Measurements from ENCODE around the gene TEPSIN.

DNA sequence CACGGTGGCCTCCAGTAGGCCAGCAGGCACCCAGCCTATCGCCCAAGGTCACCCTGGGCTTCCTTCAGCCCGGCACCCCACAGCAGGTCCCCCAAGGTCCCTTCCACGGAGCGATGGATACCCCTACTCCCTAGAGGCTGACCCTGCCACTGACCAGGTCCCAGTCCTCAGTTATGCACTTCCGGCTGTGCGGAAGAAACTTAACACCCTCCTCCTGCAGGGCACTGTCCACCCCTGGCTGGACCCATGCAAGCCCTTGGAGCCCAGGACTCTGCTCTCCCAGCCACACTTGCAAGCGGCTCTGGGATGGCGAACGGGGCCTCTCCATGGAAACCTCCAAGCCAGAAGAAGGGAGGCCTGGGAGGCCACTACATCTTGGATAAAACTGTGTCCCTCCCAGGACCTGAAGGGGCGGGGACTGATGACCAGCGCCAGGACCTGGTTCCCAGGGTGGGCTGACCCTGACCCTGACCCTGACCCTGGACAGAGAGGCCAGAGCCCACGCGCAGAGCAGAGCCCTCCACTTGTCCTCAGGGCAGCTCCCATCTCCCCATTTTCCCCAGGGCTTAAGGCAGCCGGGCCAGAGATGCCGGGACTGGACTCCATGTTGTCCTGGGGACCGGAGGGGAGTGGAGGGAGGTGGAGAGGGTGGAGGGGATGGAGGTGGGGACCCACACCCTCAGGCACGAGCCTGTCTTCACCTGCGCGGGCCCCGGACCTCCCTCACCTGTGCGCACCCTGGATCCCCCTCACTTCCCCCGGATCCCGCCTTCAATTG, 16.8 kb downstream of the TEPSIN start:
- TF ChIP-seq, protein P1, sequence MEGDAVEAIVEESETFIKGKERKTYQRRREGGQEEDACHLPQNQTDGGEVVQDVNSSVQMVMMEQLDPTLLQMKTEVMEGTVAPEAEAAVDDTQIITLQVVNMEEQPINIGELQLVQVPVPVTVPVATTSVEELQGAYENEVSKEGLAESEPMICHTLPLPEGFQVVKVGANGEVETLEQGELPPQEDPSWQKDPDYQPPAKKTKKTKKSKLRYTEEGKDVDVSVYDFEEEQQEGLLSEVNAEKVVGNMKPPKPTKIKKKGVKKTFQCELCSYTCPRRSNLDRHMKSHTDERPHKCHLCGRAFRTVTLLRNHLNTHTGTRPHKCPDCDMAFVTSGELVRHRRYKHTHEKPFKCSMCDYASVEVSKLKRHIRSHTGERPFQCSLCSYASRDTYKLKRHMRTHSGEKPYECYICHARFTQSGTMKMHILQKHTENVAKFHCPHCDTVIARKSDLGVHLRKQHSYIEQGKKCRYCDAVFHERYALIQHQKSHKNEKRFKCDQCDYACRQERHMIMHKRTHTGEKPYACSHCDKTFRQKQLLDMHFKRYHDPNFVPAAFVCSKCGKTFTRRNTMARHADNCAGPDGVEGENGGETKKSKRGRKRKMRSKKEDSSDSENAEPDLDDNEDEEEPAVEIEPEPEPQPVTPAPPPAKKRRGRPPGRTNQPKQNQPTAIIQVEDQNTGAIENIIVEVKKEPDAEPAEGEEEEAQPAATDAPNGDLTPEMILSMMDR (IDR thresholded peaks at IDR 0.05) = no peak
- TF ChIP-seq POLR2A (IDR thresholded peaks at IDR 0.05) = no peak
